ENCODE data around the gene RAB3GAP2.

DNA sequence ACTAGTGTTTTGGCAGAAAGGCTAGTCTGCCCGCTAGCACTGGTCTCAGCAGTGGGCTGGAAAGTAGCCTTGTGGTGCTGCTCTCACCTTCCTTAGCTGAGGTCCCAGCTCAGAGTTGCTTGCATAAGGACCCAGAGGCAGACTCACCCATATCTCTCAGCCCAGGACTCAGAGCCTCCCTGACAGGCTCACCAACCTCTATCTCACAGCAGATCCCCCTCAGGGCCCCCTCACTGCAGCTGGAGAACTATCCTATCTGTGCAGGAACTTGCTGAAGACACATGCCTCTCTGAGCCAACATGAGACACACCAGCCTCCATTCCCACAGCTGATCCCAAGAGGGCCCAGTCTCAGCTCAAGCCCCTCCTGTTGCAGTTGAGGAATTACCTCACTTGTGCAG lies 95.7 kb downstream of the RAB3GAP2 start:
- TF ChIP-seq, protein P1, sequence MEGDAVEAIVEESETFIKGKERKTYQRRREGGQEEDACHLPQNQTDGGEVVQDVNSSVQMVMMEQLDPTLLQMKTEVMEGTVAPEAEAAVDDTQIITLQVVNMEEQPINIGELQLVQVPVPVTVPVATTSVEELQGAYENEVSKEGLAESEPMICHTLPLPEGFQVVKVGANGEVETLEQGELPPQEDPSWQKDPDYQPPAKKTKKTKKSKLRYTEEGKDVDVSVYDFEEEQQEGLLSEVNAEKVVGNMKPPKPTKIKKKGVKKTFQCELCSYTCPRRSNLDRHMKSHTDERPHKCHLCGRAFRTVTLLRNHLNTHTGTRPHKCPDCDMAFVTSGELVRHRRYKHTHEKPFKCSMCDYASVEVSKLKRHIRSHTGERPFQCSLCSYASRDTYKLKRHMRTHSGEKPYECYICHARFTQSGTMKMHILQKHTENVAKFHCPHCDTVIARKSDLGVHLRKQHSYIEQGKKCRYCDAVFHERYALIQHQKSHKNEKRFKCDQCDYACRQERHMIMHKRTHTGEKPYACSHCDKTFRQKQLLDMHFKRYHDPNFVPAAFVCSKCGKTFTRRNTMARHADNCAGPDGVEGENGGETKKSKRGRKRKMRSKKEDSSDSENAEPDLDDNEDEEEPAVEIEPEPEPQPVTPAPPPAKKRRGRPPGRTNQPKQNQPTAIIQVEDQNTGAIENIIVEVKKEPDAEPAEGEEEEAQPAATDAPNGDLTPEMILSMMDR (IDR thresholded peaks at IDR 0.05) = no peak
- no peak for TF ChIP-seq EZH2 (IDR thresholded peaks at IDR 0.05; ENCODE audit: borderline replicate concordance, insufficient read depth, low read depth, low read length, poor library complexity, severe bottlenecking)

All from B cell (primary cell).